HepG2 (cell line): ENCODE measurements around the gene DNMT3B. TPM values are rescaled to one million over a fixed set of nuclear protein-coding genes. Genes with fewer than 3 reads are reported as not detected.

Source experiments
- ADNP ChIP-seq: sonication (generic); formaldehyde crosslinking; IDR thresholded peaks from 2 replicates; pipeline ENCODE4 v1.4.0; 2020; ENCODE audit warnings: missing genetic modification reagents
- AGO1 ChIP-seq: fragments of 200-400 bp; formaldehyde crosslinking; IDR thresholded peaks from 2 replicates; pipeline ENCODE4 v1.6.1; 2017; ENCODE audit warnings: mild to moderate bottlenecking, low read depth, low read length, moderate library complexity; ENCODE audit not compliant: poor library complexity, severe bottlenecking
- AKAP8 ChIP-seq: sonication (generic); formaldehyde crosslinking; IDR thresholded peaks from 2 replicates; pipeline ENCODE4 v1.5.1; 2020; ENCODE audit warnings: mild to moderate bottlenecking, missing genetic modification reagents
- ATF7 ChIP-seq, 2 experiments: fragments of 450-650 bp in 1 of 2; sonication (generic) in 1 of 2; formaldehyde crosslinking in 1 of 2; IDR thresholded peaks; 2 replicates each; pipeline versions ENCODE4 v1.4.0 to v1.6.1; 2016 to 2020; ENCODE audit warnings: antibody characterized with exemption in 1 of 2, mild to moderate bottlenecking in 1 of 2, missing genetic modification reagents in 1 of 2
- BCL3 ChIP-seq: sonication (generic); formaldehyde crosslinking; IDR thresholded peaks from 2 replicates; pipeline ENCODE4 v1.5.1; 2020; ENCODE audit warnings: mild to moderate bottlenecking, missing genetic modification reagents, moderate library complexity
- CC2D1A ChIP-seq: sonication (generic); formaldehyde crosslinking; IDR thresholded peaks from 2 replicates; pipeline ENCODE4 v1.8.1; 2023; ENCODE audit warnings: mild to moderate bottlenecking, missing genetic modification reagents
- EEA1 ChIP-seq: sonication (generic); formaldehyde crosslinking; IDR thresholded peaks from 2 replicates; pipeline ENCODE4 v1.5.1; 2020; ENCODE audit warnings: mild to moderate bottlenecking, missing genetic modification reagents, borderline replicate concordance
- GZF1 ChIP-seq: sonication (generic); formaldehyde crosslinking; IDR thresholded peaks from 2 replicates; pipeline ENCODE4 v1.5.1; 2020; ENCODE audit warnings: mild to moderate bottlenecking, missing genetic modification reagents
- HMGA1 ChIP-seq: sonication (generic); formaldehyde crosslinking; conservative IDR thresholded peaks from 2 replicates; pipeline ENCODE4 v1.4.0; 2020; ENCODE audit warnings: missing genetic modification reagents
- HNF4G ChIP-seq, 2 experiments: sonication (generic) in 1 of 2; formaldehyde crosslinking in 1 of 2; IDR thresholded peaks; 2 replicates each; pipeline versions ENCODE4 v1.4.0 to v1.6.1; 2011 to 2020; ENCODE audit warnings: borderline replicate concordance in 2 of 2, low read depth in 2 of 2, mild to moderate bottlenecking in 2 of 2, low read length in 1 of 2, missing genetic modification reagents in 1 of 2, moderate library complexity in 1 of 2
- HOXD1 ChIP-seq: sonication (generic); formaldehyde crosslinking; IDR thresholded peaks from 2 replicates; pipeline ENCODE4 v1.5.0; 2020; ENCODE audit warnings: missing genetic modification reagents
- IKZF4 ChIP-seq: sonication (generic); formaldehyde crosslinking; IDR thresholded peaks from 2 replicates; pipeline ENCODE4 v1.5.1; 2020; ENCODE audit warnings: borderline replicate concordance, mild to moderate bottlenecking, low read depth, missing genetic modification reagents; ENCODE audit errors: not compliant biosample characterization
- MEF2D ChIP-seq: sonication (generic); formaldehyde crosslinking; IDR thresholded peaks from 2 replicates; pipeline ENCODE4 v1.5.1; 2020; ENCODE audit warnings: mild to moderate bottlenecking, missing genetic modification reagents
- MXD4 ChIP-seq: IDR thresholded peaks from 2 replicates; pipeline ENCODE4 v1.6.1; 2016; ENCODE audit warnings: mild to moderate bottlenecking, missing biosample characterization, missing genetic modification reagents
- NCOA5 ChIP-seq: sonication (generic); formaldehyde crosslinking; IDR thresholded peaks from 2 replicates; pipeline ENCODE4 v1.4.0; 2020; ENCODE audit warnings: missing genetic modification reagents
- SP1 ChIP-seq, 2 experiments: fragments of 450-650 bp in 1 of 2; sonication (generic) in 1 of 2; formaldehyde crosslinking in 1 of 2; IDR thresholded peaks; 2 replicates each; pipeline versions ENCODE4 v1.4.0 to v1.6.1; 2016 to 2020; ENCODE audit warnings: missing genetic modification reagents in 1 of 2
- TIGD3 ChIP-seq: sonication (generic); formaldehyde crosslinking; IDR thresholded peaks from 2 replicates; pipeline ENCODE4 v1.5.1; 2020; ENCODE audit warnings: mild to moderate bottlenecking, missing genetic modification reagents, borderline replicate concordance
- ZNF24 ChIP-seq: fragments of 450-650 bp; IDR thresholded peaks from 2 replicates; pipeline ENCODE4 v1.6.1; 2017; ENCODE audit warnings: antibody characterized with exemption, mild to moderate bottlenecking
- ZNF414 ChIP-seq: sonication (generic); formaldehyde crosslinking; IDR thresholded peaks from 2 replicates; pipeline ENCODE4 v1.5.0; 2020; ENCODE audit warnings: missing genetic modification reagents
- ZNF441 ChIP-seq: sonication (generic); formaldehyde crosslinking; IDR thresholded peaks from 2 replicates; pipeline ENCODE4 v1.7.0; 2021; ENCODE audit warnings: missing genetic modification reagents, borderline replicate concordance
- ZNF446 ChIP-seq: sonication (generic); formaldehyde crosslinking; IDR thresholded peaks from 2 replicates; pipeline ENCODE4 v1.5.0; 2020; ENCODE audit warnings: mild to moderate bottlenecking, missing genetic modification reagents
- ZNF552 ChIP-seq: sonication (generic); formaldehyde crosslinking; IDR thresholded peaks from 2 replicates; pipeline ENCODE4 v1.9.0; 2022; ENCODE audit warnings: missing genetic modification reagents, mild to moderate bottlenecking, borderline replicate concordance
- ZNF605 ChIP-seq: sonication (generic); formaldehyde crosslinking; IDR thresholded peaks from 2 replicates; pipeline ENCODE4 v1.8.0; 2022; ENCODE audit warnings: mild to moderate bottlenecking, missing genetic modification reagents
- ZNF616 ChIP-seq: sonication (generic); formaldehyde crosslinking; IDR thresholded peaks from 2 replicates; pipeline ENCODE4 v1.5.0; 2020; ENCODE audit warnings: low read depth, mild to moderate bottlenecking, missing genetic modification reagents
- ZNF773 ChIP-seq: sonication (generic); formaldehyde crosslinking; IDR thresholded peaks from 2 replicates; pipeline ENCODE4 v1.4.0; 2020; ENCODE audit warnings: missing genetic modification reagents, borderline replicate concordance
- ZNF83 ChIP-seq: sonication (generic); formaldehyde crosslinking; IDR thresholded peaks from 2 replicates; pipeline ENCODE4 v1.4.0; 2020; ENCODE audit warnings: missing genetic modification reagents, mild to moderate bottlenecking, borderline replicate concordance
- polyA plus RNA-seq, 8 experiments: library from polyadenylated mRNA; depleted of rRNA in 3 of 8; stranded (reverse) in 7 of 8; unstranded in 1 of 8; fragments of >200 nt; fragmentation: Illumina TruSeq in 4 of 8; extraction: Trizol in 4 of 8; gene quantifications; 2 replicates each; pipeline versions ENCODE4 v1.2.1 to v1.2.3, GENCODE V29; 2011 to 2016; ENCODE audit warnings: low read depth in 4 of 8, missing spikeins in 1 of 8, mixed read lengths in 1 of 8; ENCODE audit not compliant: insufficient read depth in 1 of 8
- total RNA-seq, 5 experiments: library from RNA; depleted of rRNA; stranded (reverse); fragments of >200 nt; fragmentation: Illumina TruSeq; extraction: Trizol; gene quantifications; 2 replicates each; pipeline ENCODE4 v1.2.3, GENCODE V29; 2016; ENCODE audit warnings: low read depth in 1 of 5

The DNMT3B gene
- total and polyA plus RNA-seq, 2 of the 13 experiments (the other 11 are each of a cell fraction or from before 2014, with no cell fraction given) = 3.8 to 13.9 TPM

GRCh38 chr20:32761831-32762753 is at the start of gene DNMT3B (continued):
- peak; percentile 24 for TF ChIP-seq BCL3
- no peak for TF ChIP-seq MEF2D (CRISPR knock-in tag)
- peak; percentile 76; the same call in 1 of the 2 replicates for TF ChIP-seq ZNF83 (CRISPR knock-in tag)
- TF ChIP-seq CC2D1A (CRISPR knock-in tag) = no peak
- TF ChIP-seq HOXD1 (CRISPR knock-in tag) = no peak
- TF ChIP-seq ZNF24 = peak; percentile 40; the same call in 1 of the 2 replicates
- TF ChIP-seq SP1 (IDR thresholded peaks at IDR 0.05) = no peak
- peak; percentile 75; the same call in 1 of the 2 replicates for TF ChIP-seq SP1 (CRISPR knock-in tag; IDR thresholded peaks at IDR 0.05)
- no peak for TF ChIP-seq MXD4 (CRISPR knock-in tag)
- TF ChIP-seq AKAP8 (CRISPR knock-in tag) = peak; percentile 63; the same call in 1 of the 2 replicates
- TF ChIP-seq ZNF446 (CRISPR knock-in tag) = no peak; the same call in 1 of the 2 replicates
- TF ChIP-seq ZNF616 = no peak; the same call in 1 of the 2 replicates
- TF ChIP-seq EEA1 (CRISPR knock-in tag) = peak; percentile 71; the same call in 1 of the 2 replicates
- TF ChIP-seq HNF4G (IDR thresholded peaks at IDR 0.05; ENCODE audit: borderline replicate concordance, low read depth, low read length) = peak; percentile 4; the same call in 1 of the 2 replicates
- 0 out of 2 replicates have a peak, but pooled peaks have one; percentile 33 for TF ChIP-seq HNF4G (CRISPR knock-in tag; IDR thresholded peaks at IDR 0.05; ENCODE audit: borderline replicate concordance, low read depth)
- peak; percentile 58 for TF ChIP-seq IKZF4 (CRISPR knock-in tag)
- peak; percentile 64 for TF ChIP-seq ADNP
- no peak for TF ChIP-seq HMGA1
- TF ChIP-seq ZNF605 (CRISPR knock-in tag) = no peak
- TF ChIP-seq ATF7 (IDR thresholded peaks at IDR 0.05) = no peak
- TF ChIP-seq ATF7 (CRISPR knock-in tag; IDR thresholded peaks at IDR 0.05) = no peak
- no peak for TF ChIP-seq ZNF552 (CRISPR knock-in tag)
- TF ChIP-seq ZNF441 = no peak
- TF ChIP-seq ZNF414 (CRISPR knock-in tag) = no peak
- peak; percentile 20 for TF ChIP-seq AGO1
- TF ChIP-seq GZF1 (CRISPR knock-in tag) = no peak
- no peak for TF ChIP-seq ZNF773 (CRISPR knock-in tag)
- no peak for TF ChIP-seq NCOA5 (CRISPR knock-in tag)
- no peak for TF ChIP-seq TIGD3
